PFSK-1 (cell line): Measurements from ENCODE around the gene UBR7.

Experiments
- FOXP2 ChIP-seq: optimal IDR thresholded peaks from 2 replicates; pipeline ENCODE3; 2011; ENCODE audit warnings: borderline replicate concordance, control low read depth, inconsistent platforms; ENCODE audit not compliant: insufficient read depth; ENCODE audit errors: extremely low read length, extremely low read depth
- POLR2AphosphoS5 ChIP-seq: IDR thresholded peaks from 2 replicates; pipeline ENCODE4 v1.6.1; 2012; ENCODE audit warnings: low read depth, mild to moderate bottlenecking, control low read depth, low read length, moderate library complexity
- SIN3A ChIP-seq: IDR thresholded peaks from 2 replicates; pipeline ENCODE4 v1.6.1; 2012; ENCODE audit warnings: mild to moderate bottlenecking, low read length, moderate library complexity, borderline replicate concordance; ENCODE audit not compliant: insufficient read depth
- TAF1 ChIP-seq: IDR thresholded peaks from 2 replicates; pipeline ENCODE4 v1.6.1; 2012; ENCODE audit warnings: low read length, control low read depth, borderline replicate concordance; ENCODE audit not compliant: insufficient read depth
- TF ChIP-seq, protein P1 (sequence below), 2 experiments: IDR thresholded peaks; 2 replicates each; pipeline versions ENCODE4 v1.6.1 to v1.8.0; 2011 to 2012; ENCODE audit warnings: low read depth in 2 of 2, low read length in 2 of 2, control low read depth in 1 of 2, inconsistent platforms in 1 of 2, mild to moderate bottlenecking in 1 of 2, moderate library complexity in 1 of 2; ENCODE audit not compliant: insufficient read depth in 1 of 2

DNA sequence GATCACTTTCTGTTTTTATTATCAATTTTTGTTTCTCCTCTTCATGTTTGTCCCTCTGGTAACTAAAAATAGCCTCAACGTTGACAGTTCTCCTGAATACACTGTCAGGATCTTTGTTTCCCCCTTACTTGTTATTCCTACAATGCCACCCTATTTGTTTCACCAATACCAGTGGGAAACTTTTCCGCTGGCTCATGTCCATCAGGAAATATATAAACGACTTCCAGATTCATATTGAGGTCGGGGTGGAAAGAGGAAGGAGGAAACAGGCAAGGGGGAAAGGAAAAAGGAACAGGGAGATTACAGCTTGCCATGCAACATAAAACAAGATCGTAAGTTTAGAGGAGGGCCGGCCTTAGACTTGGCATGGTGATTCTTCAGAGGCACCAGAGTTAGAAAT, 64.1 kb downstream of the UBR7 start:
- TF ChIP-seq TAF1 (no peak), SIN3A (no peak), POLR2AphosphoS5 (no peak), FOXP2 (no peak)
- TF ChIP-seq, protein P1, sequence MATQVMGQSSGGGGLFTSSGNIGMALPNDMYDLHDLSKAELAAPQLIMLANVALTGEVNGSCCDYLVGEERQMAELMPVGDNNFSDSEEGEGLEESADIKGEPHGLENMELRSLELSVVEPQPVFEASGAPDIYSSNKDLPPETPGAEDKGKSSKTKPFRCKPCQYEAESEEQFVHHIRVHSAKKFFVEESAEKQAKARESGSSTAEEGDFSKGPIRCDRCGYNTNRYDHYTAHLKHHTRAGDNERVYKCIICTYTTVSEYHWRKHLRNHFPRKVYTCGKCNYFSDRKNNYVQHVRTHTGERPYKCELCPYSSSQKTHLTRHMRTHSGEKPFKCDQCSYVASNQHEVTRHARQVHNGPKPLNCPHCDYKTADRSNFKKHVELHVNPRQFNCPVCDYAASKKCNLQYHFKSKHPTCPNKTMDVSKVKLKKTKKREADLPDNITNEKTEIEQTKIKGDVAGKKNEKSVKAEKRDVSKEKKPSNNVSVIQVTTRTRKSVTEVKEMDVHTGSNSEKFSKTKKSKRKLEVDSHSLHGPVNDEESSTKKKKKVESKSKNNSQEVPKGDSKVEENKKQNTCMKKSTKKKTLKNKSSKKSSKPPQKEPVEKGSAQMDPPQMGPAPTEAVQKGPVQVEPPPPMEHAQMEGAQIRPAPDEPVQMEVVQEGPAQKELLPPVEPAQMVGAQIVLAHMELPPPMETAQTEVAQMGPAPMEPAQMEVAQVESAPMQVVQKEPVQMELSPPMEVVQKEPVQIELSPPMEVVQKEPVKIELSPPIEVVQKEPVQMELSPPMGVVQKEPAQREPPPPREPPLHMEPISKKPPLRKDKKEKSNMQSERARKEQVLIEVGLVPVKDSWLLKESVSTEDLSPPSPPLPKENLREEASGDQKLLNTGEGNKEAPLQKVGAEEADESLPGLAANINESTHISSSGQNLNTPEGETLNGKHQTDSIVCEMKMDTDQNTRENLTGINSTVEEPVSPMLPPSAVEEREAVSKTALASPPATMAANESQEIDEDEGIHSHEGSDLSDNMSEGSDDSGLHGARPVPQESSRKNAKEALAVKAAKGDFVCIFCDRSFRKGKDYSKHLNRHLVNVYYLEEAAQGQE (IDR thresholded peaks at IDR 0.05; ENCODE audit: insufficient read depth in 1 of 2, low read depth in 2 of 2, low read length in 2 of 2), result no peak
